MV-4-11 (cell line): ENCODE results near the gene WWOX.

Experiments
- DNase-seq: peaks from one replicate; lab custom pipeline; 2025; lab: John Stamatoyannopoulos, UW

Gene WWOX

DNA sequence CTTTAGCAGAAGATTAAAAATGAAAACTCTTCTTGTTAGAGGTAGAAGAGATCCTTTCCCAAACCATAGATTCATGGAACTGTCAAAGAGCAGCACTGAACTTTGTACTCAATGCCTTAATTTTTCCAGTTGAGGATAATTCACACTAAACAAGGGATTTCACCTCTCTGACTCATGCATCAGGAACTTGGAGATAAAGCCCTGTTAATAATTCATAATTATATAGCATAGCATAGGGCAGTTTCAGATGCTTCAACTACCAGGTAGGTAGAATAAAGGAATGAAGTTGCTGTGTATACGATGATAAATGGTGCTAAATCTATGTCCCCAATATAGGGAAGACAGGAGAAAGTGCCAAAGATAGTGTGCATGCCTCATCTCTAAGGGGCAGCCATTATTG is 1050.7 kb downstream of the WWOX start:
- no peak for DNase-seq

DNA sequence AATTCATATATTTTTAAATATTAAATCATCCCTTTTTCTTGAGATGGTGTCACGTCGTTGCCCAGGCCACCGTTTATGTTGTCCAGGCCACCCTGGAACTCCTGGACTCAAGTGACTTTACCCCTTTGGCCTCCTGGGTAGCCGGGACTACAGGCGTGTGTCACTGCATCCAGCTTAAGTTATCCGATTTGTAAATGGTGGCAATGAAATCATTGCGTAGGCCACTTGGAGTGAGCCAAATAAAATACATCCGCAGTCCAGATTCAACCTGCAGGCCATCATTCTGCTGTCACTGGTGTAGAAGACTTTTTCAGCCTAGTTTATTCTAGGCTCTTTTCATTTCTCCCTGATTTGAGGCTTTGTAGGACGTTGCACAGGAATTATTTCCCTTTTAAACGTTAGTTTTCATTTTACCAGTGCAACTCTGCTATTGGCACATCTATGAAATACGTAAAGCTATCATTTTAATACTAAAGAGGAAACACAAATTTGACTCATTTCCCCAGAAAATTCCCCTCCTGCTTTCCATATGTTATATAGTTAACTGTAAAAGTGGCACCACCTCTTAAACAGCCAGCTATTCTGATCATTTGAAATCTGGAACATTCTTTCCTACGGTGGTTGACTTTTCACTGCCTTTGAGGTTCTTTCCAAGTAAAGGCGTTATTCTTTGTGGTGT is 1051.3 kb downstream of the WWOX start:
- no peak for DNase-seq

DNA sequence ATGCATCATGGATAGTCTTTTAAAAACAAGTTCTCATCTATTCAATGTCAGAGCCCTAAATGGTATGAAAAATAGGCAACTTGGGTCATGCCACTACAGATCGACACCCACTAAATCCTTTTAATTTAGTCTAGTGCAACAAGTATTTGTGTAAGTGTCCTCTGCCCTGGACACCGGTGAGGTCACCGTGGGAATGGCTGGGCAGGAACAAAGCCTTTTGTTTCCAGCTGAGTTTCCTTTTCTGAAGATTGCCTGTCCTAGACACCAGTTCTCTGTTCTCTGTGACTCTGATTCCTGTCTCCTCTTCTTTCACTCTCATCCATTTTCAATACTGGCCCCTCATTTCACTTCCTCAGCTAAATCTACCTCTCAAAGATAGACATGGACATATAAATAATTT is 1054.6 kb downstream of the WWOX start:
- DNase-seq: no peak

DNA sequence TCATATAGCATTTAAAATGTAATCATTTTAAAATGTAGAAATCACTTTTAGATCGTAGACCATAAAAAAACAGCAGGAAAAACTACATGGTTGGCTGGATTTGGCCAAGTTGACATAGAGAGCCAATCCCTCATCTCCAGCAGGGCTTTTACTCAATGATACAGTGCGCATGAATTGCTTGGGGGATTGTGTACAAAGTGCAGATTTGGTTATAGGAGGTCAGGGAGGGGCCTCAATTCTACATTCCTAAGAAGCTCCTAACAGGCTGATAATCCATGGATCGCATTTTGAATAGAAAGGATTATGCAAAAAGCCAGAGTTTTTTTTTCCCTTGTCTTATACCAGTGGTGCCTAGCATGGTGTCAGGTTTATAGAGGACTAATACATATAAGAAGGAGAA is 1056.0 kb downstream of the WWOX start:
- DNase-seq: no peak

DNA sequence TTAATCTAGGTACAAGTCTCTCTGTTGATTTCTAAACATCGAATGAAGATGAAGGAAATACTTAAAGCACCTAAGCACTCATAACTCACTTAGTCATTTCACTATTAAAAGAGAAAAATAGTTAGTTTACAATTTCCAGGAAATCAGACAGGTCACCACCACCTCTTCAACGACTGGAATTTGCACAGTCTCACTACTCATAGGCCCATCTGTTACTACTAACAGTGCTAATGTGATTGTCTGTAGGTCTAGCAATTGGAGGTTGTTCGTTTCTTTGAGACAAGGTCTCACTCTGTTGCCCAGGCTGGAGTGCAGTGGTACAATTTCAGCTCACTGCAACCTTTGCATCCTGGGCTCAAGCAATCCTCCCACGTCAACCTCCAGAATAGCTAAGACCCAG is 1056.5 kb downstream of the WWOX start:
- DNase-seq: no peak

DNA sequence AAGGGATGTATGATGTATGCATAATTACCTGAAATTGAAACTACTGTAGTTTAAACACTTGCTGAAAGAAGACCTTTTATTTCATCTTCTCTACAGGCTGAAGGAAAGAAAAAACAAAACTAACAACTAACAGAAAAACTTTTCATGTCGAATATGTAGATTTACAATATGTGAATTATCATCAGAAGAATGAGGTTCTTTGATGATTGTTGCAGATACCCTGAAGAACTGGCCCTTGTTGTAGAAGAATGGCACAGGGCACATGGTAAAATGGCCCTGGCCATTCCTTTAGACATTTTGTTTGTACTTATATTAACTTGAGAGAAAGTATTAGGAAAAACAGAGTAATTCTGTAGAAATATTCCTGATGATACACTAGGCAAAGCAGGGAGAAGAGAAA is 1057.3 kb downstream of the WWOX start:
- DNase-seq: no peak

DNA sequence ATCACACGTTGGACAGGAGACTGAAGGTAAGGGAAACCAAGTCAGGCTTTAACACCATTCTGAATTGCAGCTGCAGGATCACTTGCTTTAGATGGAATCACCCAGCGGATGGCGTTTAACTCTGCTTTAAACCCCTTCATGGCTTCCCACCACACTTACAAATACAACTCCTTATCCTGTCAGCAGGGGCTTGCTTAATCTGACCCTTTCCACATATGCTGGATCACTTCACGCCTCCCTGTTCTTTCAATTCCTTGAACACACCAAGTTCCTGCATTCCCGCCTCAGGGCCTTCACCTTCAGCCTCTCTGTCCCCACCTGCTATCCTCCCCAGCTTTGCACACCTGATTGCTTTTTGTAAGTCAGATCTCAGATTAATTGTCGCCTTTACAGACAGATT is 1058.9 kb downstream of the WWOX start:
- no peak for DNase-seq

DNA sequence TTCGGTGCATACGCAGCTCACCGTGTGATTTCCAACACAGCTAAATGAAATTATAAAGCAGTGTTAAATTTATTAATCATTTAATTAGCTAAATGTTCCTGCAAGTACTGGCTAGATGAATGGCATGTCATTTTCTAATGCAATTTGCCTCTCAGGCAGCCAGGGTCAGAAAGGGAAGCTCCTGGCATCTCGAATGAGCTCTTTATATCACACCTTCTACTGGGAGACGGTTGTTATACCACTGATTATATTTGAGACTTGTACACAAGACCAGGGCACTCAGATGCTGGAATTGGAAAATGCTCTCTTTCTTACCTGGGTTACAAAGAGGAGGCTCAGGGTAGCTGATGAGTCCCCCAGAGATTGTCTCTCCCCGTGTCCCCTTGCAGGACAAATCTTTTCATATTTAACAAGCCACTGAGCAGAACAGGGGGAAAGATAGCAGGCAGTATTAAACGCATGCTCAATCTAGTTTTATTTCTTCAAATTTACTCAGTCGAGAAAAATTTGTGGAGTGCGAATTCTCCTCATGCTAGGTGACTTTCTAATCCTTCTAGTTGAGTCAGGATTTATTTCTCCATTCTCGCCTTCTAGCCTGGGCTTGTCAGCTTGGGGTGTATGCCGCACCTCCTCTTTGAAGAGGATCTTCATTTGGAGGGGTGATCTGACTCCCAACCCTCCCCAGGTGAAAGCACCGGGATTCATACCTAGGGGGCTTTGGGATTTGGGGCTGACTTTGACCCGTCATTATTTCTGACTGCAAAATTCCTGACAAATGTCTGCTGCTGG is 1060.0 kb downstream of the WWOX start:
- no peak for DNase-seq

DNA sequence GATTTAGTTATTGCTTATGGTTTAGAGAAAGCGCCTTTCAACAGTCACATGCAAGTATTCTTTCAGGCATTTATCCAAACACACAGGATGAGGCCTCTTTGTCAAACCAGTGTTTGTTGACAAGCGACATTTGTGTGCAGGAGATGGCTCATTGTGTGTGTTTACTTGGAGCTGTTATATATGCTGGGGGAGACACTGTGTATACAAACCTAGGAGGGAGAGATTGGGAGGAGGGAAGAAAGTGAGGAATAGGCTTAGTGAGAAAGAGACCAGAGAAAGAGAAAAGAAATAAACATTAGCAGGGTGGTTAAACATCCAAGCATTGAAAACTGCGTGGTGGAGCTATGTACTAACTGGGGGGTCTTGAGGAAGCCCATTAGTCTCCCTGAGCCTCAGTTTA is 1063.5 kb downstream of the WWOX start:
- no peak for DNase-seq

DNA sequence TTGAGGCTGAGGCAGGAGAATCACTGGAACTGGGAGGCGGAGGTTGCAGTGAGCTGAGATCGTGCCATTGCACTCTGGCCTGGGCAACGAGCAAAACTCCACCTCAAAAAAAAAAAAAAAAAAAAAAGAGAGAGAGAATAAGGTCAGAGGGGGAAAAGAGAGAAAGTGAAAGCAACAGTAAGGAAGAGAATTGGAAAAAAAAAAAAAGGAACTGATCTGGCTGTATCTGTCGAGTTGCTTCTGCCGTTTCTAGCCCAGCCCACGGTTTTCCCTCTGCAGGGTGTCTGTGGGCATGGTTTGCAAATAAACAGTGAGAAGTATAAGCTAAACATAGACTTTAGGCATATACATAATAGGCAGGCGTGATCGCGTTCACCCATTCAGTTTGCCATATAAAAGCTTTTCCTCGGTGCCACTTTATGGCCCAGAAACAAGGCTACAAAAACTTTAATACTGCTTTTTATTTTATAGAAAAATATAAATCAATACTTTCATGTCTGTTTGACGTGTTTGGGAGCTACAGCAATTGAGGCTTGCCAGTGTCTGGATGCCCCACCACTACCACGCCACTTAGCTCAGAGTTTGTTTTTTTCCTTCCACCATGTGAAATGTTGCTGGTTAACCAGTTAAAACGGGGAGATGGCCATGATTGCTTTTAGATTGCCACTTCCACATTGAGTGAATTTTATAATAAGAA is 1064.4 kb downstream of the WWOX start:
- DNase-seq: peak; percentile 91

DNA sequence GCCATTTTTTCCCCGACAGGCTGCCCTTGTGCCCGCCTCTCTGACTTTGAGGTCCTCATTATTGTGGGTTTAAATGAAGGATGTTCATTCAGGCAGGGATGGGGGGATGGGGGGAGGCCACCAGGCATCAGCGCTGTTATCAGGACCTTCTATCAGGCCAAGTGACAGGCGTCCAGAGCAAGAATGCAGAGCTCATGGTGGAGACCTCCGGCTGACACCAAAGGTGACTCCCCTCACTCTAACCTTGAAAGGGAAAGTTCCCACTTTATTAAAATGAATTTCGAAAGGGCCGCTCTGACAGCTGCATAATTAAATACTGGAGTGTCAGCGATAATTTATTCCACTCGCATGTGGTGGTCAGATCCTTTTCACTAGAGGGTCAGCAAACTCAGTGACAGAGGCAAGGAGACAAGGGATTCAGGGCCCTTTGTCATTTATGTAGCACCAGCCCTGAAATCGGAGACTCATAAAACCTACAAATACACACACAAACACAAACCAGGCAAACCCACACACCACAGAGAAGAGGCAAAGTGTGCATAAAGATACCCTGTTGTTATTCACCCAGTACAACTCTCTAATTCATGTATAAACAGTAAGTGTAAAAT is 1065.0 kb downstream of the WWOX start:
- DNase-seq: no peak

DNA sequence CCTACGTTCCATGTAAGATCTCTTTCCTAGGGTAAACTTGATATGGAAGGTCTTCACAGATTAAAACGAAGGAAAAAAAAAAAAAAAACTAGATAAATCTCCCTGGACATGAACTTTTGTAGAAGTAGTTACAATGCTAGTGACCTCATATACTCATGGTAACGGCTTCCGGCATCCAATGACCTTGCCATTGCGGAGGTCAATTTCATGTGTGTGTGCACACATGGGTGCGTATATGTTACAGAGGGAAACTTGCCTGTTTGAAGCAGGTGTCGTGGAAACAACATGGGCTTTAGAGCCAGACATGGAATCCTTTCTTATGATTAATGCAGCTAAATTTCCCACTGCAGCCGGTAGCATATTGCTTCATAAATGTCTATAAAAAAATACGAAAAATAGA is 1065.6 kb downstream of the WWOX start:
- no peak for DNase-seq

DNA sequence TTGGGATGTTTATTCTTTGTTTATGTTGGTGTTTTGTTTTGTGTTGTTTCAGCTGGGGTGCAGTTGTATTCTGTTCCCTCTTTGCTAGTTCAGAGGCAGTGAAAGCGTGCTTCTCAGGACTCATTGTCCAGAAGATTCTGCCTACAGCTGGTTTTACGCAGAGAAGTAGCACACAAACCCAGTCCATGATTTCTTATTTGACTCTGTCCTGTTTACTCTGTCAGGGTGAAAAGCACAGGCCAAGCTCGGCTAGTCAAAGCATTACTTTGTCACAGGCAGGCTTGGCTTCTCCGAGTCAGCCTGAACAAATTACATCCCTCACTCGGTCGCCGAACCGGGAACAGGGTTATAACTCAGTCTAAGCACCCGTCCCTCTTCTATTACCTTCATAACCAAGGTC is 1066.1 kb downstream of the WWOX start:
- DNase-seq: no peak

DNA sequence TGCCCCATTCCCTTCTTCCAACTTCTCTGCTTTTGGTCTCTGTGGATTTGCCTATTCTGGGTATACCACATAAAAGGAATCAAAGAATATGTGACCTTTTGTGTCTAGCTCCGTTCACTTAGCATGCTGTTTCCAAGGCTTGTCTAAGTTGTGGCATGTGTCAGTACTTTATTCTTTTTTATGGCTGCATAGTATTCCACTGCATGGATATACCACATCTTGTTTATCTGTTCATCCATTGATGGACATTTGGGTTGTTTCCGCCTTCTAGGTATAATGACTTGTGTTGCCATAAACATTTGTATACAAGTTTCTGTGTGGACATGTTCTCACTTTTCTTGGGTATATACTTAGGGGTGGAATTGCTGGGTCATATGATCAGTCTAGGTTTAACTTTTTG is 1068.4 kb downstream of the WWOX start:
- no peak for DNase-seq

DNA sequence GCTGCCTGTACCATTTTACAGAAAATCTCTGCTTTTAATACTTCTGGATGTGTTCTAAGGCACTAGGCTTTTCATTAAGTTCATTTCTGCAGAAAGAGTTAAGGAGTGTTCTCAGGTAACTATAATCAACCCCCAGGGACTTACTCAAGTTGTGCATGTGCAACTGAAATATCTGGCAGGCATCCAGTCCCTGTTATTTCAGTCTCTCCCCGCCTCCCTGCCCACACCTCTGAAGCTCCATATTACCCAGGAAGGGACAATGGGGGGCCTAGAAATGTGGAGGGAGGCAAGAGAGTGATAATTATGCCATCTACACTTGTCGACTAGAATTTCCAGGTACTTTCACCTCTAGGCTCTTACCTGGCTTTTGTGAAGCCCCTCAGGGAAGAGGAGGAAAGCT is 1068.9 kb downstream of the WWOX start:
- no peak for DNase-seq

DNA sequence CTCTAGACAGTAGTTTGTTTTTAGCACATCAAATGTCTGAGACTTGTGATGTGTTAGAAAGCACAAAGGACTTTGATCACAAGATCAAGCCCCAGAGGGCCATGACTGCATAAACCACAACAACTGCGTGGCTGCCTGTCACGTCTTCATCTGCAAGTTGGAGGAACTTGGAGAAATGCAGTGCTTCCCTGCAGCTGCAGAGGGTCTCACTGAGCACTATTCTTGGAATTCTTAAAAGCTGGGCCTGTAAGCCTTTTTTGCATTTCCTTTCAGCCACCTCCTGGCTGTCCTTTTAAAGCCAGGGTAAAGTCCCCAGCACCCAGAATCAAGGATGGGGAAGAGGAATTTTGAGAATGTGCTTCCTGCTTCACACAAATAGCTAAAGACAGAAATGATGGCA is 1069.8 kb downstream of the WWOX start:
- DNase-seq: peak; percentile 63

DNA sequence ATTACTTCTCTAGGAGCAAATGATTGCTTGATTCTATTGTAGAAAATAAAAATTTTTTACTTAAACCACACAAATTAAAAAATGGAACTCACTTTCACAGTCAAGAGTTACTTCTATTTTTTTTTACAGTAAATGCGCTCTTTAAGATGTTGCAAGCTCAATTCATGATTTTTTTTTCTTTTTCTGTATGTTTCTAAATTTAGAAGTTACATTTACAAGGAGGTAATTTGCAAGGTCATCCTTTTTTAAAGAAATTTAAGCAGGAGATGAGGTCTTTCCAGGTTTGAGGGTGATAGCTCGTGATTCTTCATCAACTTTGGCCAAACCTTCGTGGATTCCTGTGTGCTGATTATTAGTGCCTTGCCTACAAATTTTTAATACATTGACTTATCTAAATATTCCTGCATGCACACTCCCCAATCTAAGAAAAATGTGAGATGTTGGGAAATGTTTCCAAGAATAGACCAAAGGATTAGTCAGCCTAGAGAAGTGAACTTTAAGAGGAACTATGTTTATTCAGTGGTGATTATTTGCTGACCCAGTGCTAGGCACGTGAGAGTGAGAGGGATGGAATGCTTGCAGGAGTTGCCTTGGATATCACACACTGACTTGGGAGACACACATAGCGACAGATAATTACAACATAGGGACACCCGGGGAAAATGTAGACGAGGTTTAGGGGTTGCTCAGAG is 1071.2 kb downstream of the WWOX start:
- peak; percentile 69 for DNase-seq

DNA sequence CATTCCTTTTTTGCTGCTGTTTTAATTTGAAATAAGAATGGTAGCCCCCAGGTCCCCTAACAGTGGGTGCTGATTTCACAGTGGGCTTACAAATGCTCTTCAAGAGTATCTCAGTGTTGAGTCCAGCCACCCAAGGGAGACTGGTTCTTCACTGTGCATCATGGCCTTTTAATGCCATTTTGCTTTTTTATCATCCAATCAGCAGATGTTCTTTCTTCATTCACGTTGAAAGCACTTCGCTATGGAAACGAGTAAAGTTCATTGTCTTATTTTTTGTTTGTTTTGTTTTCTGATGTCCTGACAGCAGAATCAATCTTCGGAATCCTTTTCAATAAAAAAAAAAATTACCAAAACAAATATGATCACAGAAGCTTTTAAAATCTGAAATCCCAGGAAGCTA is 1072.0 kb downstream of the WWOX start:
- no peak for DNase-seq

DNA sequence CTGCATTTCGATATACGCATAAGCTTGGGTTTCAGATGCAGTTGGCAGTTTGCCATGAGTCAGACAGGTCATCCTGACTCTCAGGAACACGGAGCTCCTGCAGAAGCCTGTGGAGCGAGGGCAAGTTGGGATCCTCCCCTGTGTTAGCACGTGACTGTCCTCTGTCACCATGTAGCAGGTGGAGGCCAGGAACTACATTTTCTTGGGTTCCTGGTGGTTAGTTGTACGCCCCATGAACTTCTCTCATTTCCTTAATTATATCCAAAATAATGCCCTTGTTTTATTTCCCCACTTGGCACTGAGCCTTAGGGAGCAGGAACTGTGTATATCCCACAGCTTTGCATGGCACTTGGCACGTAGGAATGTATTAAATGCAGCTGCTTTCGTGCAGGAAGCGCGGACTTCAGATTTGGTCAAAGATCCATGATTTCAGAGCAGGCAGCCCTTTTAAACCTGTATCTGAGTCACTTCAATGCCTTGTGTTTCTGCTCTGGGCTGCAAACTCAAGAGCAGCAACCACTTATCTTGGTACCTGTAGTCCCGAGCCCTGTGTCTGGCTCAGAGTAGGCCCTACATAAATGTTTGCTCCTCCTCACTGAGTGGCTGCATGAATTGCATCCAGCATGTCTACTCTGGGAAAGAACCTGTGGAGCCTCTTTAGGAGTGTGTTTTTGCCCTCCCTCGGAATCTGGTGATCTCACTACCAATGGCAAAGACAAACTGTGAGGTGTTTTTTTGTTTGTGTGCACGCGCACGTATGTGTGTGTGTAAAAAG is 1072.7 kb downstream of the WWOX start:
- DNase-seq: no peak

DNA sequence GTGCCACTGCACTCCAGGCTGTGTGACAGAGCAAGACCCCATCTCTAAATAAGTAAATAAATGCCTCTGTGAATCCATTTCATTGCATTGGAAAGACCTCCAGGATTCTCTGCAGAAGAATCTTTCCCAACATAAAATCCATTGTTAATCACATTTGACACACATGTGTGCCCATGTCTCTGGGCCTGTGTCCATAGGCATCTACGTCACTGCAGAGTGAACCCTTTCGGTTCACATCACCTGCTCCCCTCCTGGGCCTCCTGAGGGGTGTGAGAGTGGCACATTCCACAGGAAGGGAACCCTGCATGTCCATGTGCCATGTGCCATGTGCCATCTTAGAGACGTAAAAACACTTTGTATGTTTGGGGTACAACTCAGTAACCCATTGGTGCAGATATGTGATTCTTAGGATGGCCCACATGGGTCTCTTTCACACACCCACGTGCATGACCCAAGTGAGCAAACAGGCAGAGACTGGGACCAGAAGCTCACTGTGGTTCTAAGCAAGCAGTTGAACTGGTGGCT is 1073.6 kb downstream of the WWOX start:
- DNase-seq: no peak

DNA sequence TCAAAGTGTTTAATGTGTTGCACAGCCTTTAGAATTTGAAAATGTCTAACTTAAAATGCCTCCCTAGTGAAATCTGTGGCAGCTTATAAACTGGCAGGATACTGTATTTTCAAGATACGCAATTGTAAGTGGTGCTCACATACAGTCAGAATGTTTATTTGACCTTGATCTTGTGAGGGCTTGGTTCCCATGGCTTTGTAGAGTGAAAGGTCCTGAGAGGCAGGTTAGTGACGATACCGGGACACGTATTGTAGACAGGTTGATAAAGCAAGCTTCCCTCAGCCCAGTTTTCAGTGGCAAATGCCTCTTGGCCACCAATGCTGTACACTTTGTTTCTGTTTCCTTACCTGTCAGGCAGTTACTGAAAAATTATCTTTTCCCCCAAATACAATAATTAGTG is 1074.5 kb downstream of the WWOX start:
- DNase-seq: no peak
